ENCODE measurements around the gene C11orf68.

- TF ChIP-seq EZH2phosphoT487 (IDR thresholded peaks at IDR 0.05; ENCODE audit: low read length) (no peak), CTCF (IDR thresholded peaks at IDR 0.05; ENCODE audit: low read length) (no peak)
Measured at GRCh38 chr11:65885808-65886536, 32.9 kb downstream of the C11orf68 start.

Data from MM.1S (cell line).